AG04450 (cell line): Measurements from ENCODE around the gene EIF2D. TPM values are rescaled to one million over a fixed set of nuclear protein-coding genes. Genes with fewer than 3 reads are reported as not detected.

ENCODE experiments used
- CTCF ChIA-PET: fragments of 300-600, 350-600 bp; formaldehyde crosslinking; extraction: SDS; loops from one replicate; lab custom pipeline; 2022; ENCODE audit warnings: antibody characterized with exemption, inconsistent platforms; lab: Charles Lee
- POLR2A ChIA-PET: fragments of 350-600 bp; formaldehyde crosslinking; extraction: SDS; loops from one replicate; lab custom pipeline; 2021; ENCODE audit warnings: antibody characterized with exemption, inconsistent platforms; lab: Yijun Ruan, JAX
- DNase-seq: peaks from one replicate; pipeline ENCODE4 v3.0.0-alpha.2; 2011; ENCODE audit warnings: low read depth, low spot score
- H3K27ac ChIP-seq: one replicate; pipeline ENCODE4 v1.5.1; 2012; ENCODE audit warnings: low read depth, low read length, control low read depth
- H3K27me3 ChIP-seq: one replicate; pipeline ENCODE4 v1.6.0; 2012; ENCODE audit warnings: low read length; ENCODE audit not compliant: control insufficient read depth, insufficient read depth
- H3K4me3 ChIP-seq: 2 replicates; pipeline ENCODE4 v1.5.1; 2011; ENCODE audit warnings: mild to moderate bottlenecking, low read depth, low read length, control low read depth
- H3K9me3 ChIP-seq: 2 replicates; pipeline ENCODE4 v1.5.1; 2012; ENCODE audit warnings: low read length; ENCODE audit not compliant: control insufficient read depth, insufficient read depth
- polyA plus RNA-seq: library from polyadenylated mRNA; depleted of rRNA; stranded (reverse); fragments of >200 nt; gene quantifications from 2 replicates; pipeline ENCODE4 v1.2.3, GENCODE V29; 2011
- TF ChIP-seq, protein P1 (sequence below): IDR thresholded peaks from 2 replicates; pipeline ENCODE4 v1.5.1; 2011; ENCODE audit warnings: low read depth, low read length, control low read depth, inconsistent platforms

EIF2D gene
- polyA plus RNA-seq, 1 experiment = 74.0 TPM

- ChIA-PET CTCF (interaction anchor here (1.1 to 4.8 kb wide), 4 partner anchors 21 to 101 kb away, joined by 3 to 25 read pairs (median 18); no protein-coding TSS in a partner anchor), POLR2A (no interaction called here)
- Histone ChIP-seq H3K4me3 (no peak overlapping the region), H3K27ac (no peak overlapping the region), H3K27me3 (no peaks in the 10 kb centered on the region), H3K9me3 (no peaks in the 10 kb centered on the region)
- no peak for DNase-seq
- TF ChIP-seq, protein P1, sequence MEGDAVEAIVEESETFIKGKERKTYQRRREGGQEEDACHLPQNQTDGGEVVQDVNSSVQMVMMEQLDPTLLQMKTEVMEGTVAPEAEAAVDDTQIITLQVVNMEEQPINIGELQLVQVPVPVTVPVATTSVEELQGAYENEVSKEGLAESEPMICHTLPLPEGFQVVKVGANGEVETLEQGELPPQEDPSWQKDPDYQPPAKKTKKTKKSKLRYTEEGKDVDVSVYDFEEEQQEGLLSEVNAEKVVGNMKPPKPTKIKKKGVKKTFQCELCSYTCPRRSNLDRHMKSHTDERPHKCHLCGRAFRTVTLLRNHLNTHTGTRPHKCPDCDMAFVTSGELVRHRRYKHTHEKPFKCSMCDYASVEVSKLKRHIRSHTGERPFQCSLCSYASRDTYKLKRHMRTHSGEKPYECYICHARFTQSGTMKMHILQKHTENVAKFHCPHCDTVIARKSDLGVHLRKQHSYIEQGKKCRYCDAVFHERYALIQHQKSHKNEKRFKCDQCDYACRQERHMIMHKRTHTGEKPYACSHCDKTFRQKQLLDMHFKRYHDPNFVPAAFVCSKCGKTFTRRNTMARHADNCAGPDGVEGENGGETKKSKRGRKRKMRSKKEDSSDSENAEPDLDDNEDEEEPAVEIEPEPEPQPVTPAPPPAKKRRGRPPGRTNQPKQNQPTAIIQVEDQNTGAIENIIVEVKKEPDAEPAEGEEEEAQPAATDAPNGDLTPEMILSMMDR = no peak
These were observed 21.0 kb downstream of the EIF2D start for GRCh38 chr1:206591226-206591625.

GRCh38 chr1:206590025-206590758 lies 22.1 kb downstream of the EIF2D start:
- ChIA-PET POLR2A (interaction anchor here (0.6 to 1.6 kb wide), 3 partner anchors 22 to 111 kb away, joined by 3 to 5 read pairs (median 4); partner anchors contain the start of gene EIF2D), CTCF (interaction anchor here (1.6 kb wide), 1 partner anchor 22 kb away, joined by 8 read pairs; no protein-coding TSS in a partner anchor)
- no peak for DNase-seq
- H3K9me3 ChIP-seq = no peaks in the 10 kb centered on the region
- H3K27me3 ChIP-seq = no peaks in the 10 kb centered on the region
- no peak overlapping the region for H3K4me3 ChIP-seq
- no peak overlapping the region for H3K27ac ChIP-seq
- TF ChIP-seq, protein P1 = 0 out of 2 replicates have a peak, but pooled peaks have one; percentile 20

GRCh38 chr1:206589206-206589605 lies 23.1 kb downstream of the EIF2D start:
- TF ChIP-seq, protein P1 = no peak
- Histone ChIP-seq H3K9me3 (no peaks in the 10 kb centered on the region), H3K27ac (peak overlapping the region; percentile 77), H3K4me3 (no peak overlapping the region), H3K27me3 (no peaks in the 10 kb centered on the region)
- peak; percentile 92 for DNase-seq
- ChIA-PET CTCF (interaction anchor here (1.0 to 3.0 kb wide), 4 partner anchors 9 to 99 kb away, joined by 3 to 16 read pairs (median 8); no protein-coding TSS in a partner anchor), POLR2A (interaction anchor here (0.6 to 1.6 kb wide), 3 partner anchors 23 to 110 kb away, joined by 3 to 5 read pairs (median 4); partner anchors contain the start of gene EIF2D)

GRCh38 chr1:206588492-206588891 lies 23.8 kb downstream of the EIF2D start:
- DNase-seq = no peak
- CTCF ChIA-PET = interaction anchor here (1.0 to 3.0 kb wide), 6 partner anchors 8 to 109 kb away, joined by 3 to 16 read pairs (median 8); no protein-coding TSS in a partner anchor
- no peak overlapping the region for H3K4me3 ChIP-seq
- H3K27me3 ChIP-seq = no peaks in the 10 kb centered on the region
- TF ChIP-seq, protein P1 = no peak
- POLR2A ChIA-PET = interaction anchor here (1.6 kb wide), 1 partner anchor 24 kb away, joined by 5 read pairs; the partner anchor contains the start of gene EIF2D
- peak overlapping the region; percentile 77 for H3K27ac ChIP-seq
- H3K9me3 ChIP-seq = no peaks in the 10 kb centered on the region
